GM12891 (cell line): ENCODE data around the gene TMEM169.

Source experiments
- PAX5 ChIP-seq: IDR thresholded peaks from 2 replicates; pipeline ENCODE4 v1.6.1; 2011; ENCODE audit warnings: low read length, moderate library complexity, mild to moderate bottlenecking; ENCODE audit not compliant: insufficient read depth, severe bottlenecking
- POLR2A ChIP-seq: IDR thresholded peaks from 2 replicates; pipeline ENCODE4 v1.6.1; 2011; ENCODE audit warnings: low read depth, low read length, control low read depth
- POLR2AphosphoS5 ChIP-seq: IDR thresholded peaks from 2 replicates; pipeline ENCODE4 v1.6.1; 2011; ENCODE audit warnings: low read depth, low read length, control low read depth
- POU2F2 ChIP-seq: IDR thresholded peaks from 2 replicates; pipeline ENCODE4 v1.6.1; 2011; ENCODE audit warnings: low read depth, mild to moderate bottlenecking, control low read depth, low read length, moderate library complexity
- SPI1 ChIP-seq: IDR thresholded peaks from 2 replicates; pipeline ENCODE4 v1.6.1; 2011; ENCODE audit warnings: low read depth, low read length, control low read depth
- TAF1 ChIP-seq: IDR thresholded peaks from 2 replicates; pipeline ENCODE4 v1.6.1; 2011; ENCODE audit warnings: low read depth, low read length, control low read depth

GRCh38 chr2:216108310-216108966 lies 26.7 kb downstream of the TMEM169 start:
- no peak for TF ChIP-seq POLR2A
- TF ChIP-seq POLR2AphosphoS5: no peak; the same call in 1 of the 2 replicates
- no peak for TF ChIP-seq TAF1
- TF ChIP-seq SPI1: no peak
- TF ChIP-seq POU2F2: no peak
- TF ChIP-seq PAX5: no peak
